ENCODE measurements around the gene MYO5B.
"Not testable (repeated sequence)": the region's sequence is repeated elsewhere in the genome, so short reads cannot be mapped to it uniquely, and the experiment has no call there.

MYO5B gene

DNA sequence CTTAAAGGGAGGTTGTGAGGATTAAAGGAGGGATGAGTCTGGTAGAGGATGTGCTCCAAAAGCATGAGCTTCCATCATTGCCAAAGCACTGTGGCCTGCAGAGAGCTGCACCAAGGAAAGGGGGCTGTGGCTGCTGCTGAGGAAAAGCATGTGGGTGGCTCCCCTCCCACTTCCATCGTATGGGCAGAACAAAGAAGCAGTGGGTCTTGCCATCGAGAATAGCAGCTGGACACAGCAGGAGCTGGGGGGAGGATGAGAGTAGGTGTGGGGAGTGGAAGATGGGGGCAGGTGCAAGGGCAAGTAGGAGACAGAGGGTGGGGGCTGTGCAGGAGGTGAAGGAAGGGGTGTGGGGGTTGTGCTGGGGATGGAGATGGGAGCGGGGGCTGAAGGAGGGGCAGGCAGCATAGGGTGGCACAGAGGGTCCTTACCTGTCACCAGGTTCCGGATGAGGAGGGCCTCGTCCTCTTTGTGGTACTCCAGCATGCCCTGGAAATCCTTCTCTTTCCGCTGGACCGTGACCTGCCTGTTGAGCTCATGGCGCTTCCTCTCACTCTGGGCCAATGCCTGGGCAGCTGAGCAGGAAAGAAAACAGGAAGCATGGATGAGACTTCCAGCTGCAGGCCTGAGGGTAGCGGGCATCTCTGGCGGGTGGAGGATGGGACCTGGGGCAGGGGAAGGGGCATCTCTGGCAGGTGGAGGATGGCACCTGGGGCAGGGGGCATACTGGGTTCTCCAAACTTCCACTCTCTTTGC lies 348.1 kb downstream of the MYO5B start:
- DNase-seq, result no peak

DNA sequence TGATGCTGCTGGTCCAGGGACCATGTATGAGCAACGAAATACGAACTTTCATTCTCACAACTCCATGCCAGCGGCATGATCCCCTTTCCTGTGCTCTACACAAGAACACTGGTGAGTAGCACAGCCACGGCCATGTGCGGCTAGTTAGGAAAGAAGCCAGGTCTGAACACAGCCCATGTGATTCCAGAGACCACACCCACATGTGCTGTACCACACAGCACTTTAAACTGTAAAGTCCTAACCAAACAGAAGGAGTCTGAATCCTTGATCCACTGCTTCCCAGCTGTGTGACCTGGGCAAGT lies 348.6 kb downstream of the MYO5B start:
- peak; percentile 51 for DNase-seq

DNA sequence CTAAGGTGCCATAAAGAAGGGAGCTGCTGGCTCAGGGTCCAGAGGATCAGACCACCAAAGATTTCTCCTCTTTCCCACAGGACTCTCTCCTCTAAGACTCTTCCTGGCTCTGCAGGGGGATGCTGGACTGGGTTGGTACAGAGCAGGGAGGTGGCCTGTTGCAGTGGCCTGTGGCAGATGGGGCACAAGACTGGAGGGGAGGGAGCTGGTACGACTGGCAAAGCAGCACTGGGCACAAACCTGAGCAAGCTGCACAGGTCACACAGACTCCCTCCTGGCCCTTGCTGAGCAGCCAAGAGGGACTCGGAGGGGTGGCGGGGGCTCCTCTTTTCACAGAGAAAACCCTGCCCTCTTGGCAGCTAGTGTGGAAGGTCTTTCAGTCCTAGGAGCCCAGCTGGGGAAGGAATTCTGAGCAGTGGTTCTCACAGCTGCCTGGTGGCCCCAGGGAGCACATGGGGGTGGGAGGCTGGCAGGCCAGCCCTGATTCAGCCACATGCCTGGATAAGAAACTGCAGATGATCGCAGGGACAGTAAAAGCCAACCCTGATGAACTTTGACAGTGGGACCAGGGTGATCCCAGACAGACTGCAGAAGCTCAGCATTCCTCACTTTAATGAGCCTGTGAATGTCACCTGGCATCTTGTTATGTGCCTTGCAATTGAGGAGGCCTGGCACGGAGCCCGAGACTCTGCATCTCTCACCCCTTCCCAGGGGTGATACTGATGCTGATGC lies 349.2 kb downstream of the MYO5B start:
- no peak for DNase-seq

DNA sequence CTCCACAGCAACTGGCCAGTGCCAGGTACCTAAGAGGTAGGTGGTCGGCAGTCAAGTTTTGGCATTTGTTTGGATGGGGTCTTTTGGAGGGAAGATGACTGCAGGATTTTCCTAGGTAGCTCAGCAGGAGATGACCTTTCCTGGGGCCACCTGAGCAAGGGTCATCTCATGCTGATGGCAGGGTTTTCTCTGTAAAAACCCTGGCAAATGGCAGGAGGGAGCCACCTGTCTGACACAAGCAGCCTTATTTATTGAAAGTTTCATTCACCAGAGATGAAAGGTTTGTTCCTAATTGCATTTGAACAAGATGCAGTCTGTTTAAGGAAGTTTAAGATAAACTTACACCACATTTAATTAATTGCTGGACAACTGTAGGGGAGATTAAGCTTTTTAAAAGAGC lies 350.0 kb downstream of the MYO5B start:
- DNase-seq, result no peak

DNA sequence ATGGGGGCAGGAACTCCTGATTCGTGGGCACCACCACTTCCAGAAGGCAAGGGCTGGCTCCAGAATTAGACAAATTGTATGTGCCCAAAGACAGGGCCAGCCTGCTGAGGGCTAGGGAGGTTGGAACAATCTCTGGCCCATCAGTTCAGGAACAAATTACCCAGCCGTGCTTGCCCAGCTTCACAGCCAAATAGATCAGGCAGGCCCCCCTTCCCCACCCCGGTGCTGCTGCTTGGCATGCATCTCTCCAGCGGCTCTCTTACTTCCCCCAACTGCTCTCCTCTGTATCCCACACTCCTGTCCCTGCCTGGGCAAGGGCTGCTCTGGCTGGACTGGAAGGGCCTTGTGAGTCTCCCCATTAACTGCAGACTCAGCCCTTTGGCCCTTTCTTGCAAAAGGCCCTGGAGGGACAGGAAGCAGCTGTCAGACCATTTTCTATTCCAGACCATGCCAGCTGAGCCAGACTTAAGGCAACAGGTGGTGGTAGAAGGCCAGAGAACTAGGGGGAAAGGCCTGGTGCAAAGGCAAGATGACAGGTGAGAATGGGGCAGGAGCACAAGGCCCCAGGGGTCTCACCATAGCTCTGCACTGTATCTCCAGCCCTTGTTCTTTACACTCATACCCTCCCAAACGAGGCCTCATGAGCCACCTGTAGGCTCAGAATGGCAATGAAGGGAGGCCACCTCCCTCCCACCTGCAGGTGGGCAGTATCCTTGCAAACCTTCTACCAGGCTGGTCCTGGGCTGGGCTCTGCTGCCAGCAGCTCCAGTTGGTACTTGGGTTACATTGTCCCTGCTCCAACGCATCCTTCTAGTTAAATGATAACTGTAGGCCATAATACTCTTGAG lies 350.9 kb downstream of the MYO5B start:
- no peak for DNase-seq

DNA sequence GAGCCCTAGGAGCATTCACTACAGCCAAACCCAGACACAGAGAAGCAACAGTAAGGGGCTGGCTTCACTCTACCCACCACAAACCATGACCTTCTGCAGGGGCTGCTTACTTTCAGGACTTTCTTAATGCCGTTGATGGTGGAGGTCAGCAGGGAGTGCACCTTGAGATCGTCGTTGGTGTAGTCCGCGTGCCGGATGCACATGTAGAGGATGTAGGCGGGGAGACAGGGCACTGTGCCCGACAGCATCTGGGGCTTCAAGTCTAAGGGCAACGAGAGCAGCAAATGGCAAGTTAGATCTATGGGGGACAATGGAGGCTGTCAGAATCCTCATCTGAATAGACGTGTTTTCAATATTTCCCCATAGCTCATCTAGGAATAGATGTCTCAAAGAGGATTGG lies 351.8 kb downstream of the MYO5B start:
- no peak for DNase-seq

GRCh38 chr18:49842656-49843055 lies 352.3 kb downstream of the MYO5B start:
- DNase-seq, result no peak

GRCh38 chr18:49841236-49842217 lies 353.4 kb downstream of the MYO5B start:
- no peak for DNase-seq

- peak; percentile 19 for DNase-seq
Observed at GRCh38 chr18:49839012-49839411, 355.9 kb downstream of the MYO5B start.

DNA sequence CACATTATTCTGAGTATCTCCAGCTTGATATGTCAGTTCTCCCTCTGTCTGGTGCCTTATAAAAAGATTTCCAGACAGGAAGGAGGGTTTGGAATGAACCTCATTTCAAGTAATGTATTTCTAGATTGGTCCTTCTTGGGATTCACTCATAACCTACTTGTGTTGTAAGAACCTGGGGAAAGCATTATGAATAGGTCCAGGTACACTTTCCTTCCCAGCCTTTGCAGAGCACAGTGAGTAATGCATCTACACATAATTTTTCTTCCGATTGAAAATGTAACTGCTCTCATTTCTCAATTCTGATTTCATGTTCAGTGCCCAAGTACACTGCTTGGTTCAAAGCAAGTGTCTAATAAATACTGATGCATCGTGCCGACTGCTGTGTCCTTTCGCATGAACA lies 356.6 kb downstream of the MYO5B start:
- no peak for DNase-seq

GRCh38 chr18:49837889-49838288 lies 357.1 kb downstream of the MYO5B start:
- no peak for DNase-seq

DNA sequence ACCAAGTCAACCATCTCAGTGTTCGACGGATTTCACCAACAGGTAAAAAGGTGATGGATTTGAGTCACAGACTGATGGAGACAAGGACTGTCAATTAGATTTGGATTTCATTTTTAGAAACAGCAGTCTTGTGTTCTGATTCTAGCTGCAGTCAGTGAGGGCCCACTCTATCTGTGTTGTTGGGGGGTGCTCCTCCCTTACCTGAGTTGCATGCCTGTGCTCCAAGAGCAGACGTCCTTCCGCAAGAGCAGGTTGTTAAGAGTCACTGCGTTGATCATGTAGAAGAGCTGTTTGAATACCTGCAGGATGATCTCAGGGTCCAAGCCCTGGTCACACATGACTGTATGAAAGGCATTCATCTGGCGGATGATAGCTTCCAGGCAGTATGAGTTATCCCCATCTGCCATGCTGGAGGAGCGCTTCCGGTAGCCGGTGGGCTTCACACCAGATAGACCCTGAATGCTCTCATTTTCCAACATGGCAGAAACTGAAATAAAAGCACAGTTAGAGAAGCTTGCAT lies 357.6 kb downstream of the MYO5B start:
- DNase-seq, result not testable (repeated sequence)

DNA sequence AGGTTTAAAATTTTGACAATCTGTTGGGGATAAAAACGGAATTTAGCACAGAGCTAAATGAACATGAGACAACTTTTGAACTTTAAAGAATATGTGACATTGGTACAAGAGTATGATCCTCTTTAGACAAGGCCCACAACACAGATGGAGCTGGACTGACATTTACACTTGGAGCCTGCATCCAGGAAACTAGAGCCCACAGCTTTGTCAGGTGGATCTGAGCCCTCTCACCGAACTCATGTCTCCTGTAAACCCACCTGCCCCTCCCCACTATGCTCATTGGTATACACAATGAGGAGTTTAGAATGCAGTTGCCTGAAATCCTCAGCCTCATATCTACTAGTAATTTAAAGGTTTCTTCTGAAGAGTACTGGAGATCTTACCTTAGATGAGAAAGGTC lies 359.5 kb downstream of the MYO5B start:
- DNase-seq, result no peak

GRCh38 chr18:49834258-49834657 lies 360.7 kb downstream of the MYO5B start:
- DNase-seq, result no peak

DNA sequence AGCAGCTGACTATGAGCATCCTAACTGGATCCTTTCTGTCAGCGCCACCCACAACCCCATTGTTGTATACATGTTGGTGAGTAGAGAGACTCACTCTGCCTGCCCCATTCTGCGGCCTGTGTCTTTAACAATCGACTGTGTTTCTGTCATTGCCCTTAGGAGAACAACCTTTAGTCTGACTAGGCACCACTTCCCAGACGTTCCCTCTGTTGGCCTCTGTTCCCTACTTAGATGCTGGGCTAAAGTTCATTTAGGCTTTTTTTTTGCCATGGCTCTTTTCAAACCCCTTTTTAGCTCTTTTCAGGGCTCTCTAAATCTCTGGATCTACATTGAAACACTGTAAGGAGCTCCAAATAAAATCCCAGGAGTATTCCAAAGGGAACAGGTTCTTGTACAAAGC lies 361.1 kb downstream of the MYO5B start:
- no peak for DNase-seq

DNA sequence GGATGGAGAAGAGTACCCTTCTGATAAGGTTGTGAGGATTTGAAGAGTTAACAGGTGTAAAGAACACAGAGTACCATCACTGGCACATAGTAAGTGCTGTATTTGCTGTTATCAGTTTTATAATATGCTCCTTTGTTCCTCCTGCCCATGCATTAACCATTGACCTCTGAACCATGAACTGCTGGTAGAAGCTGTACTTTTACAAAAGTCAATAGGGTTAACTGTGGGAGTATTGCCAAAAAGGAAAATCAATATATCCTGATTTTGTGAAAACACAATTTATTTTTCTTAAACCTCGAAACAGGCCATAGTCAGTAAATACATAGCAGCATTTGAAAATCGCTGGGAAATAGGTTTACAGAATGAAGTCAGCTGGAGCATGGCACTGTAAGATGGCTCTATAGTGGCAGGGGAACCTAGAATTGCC lies 362.7 kb downstream of the MYO5B start:
- no peak for DNase-seq

GRCh38 chr18:49827996-49828395 lies 367.0 kb downstream of the MYO5B start:
- DNase-seq, result no peak

GRCh38 chr18:49819823-49820671 lies 374.9 kb downstream of the MYO5B start:
- no peak for DNase-seq

- no peak for DNase-seq
Observed at GRCh38 chr18:49819071-49819662, 375.8 kb downstream of the MYO5B start.

DNA sequence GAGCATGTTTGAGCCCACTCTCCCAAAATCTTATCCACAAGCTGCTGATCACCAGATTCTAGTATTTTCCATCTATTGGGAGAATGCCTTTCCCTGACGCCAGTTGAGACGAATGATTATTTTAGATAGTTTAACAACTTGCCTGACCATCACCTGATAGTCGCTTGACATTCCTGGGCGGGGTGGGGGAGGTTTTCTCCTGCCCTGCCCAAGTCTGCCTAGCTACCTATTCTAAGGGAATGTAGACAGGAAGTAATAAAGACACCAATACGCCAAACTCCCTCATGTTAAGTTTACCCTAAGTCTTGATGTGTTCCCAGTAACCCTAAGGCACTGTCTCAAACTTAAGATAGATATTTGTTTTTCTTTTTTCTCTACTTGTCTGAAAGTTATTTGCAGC lies 377.0 kb downstream of the MYO5B start:
- DNase-seq, result no peak

- DNase-seq, result peak; percentile 25
Observed at GRCh38 chr18:49815927-49816326, 379.0 kb downstream of the MYO5B start.

Data from fibroblast of upper back skin (primary cell).